ENCODE data around the gene PPP3CA.

DNA sequence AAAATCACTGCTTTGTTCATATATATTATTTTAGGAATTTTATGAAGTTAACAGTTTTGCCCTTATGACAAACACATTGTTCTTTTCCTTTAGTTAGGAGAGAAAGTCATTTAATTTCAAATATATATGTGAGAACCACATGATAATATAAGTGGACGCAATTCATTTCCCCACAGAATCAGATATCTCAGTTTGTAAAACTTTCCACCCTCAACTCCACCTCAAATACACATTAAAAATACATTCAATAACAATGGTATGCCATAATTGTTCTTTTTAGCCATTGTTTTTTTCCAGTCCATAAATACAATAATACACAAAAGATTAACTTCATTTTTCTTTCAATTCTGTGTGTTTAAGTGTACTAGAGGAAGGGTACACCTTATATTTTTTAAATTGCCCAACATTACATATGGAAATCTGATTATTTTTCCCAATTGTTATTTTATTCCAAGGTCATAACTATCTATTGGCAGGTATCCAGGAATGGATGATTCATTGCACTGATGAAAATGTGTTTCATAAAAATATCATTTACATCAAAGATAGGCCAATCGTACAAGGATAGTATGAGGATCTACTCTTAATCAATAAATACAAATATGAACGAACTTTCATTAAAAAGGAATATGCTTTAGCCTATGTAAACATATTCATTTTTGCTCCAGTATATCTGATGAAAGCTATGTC, 125.0 kb downstream of the PPP3CA start:
- TF ChIP-seq, protein P1, sequence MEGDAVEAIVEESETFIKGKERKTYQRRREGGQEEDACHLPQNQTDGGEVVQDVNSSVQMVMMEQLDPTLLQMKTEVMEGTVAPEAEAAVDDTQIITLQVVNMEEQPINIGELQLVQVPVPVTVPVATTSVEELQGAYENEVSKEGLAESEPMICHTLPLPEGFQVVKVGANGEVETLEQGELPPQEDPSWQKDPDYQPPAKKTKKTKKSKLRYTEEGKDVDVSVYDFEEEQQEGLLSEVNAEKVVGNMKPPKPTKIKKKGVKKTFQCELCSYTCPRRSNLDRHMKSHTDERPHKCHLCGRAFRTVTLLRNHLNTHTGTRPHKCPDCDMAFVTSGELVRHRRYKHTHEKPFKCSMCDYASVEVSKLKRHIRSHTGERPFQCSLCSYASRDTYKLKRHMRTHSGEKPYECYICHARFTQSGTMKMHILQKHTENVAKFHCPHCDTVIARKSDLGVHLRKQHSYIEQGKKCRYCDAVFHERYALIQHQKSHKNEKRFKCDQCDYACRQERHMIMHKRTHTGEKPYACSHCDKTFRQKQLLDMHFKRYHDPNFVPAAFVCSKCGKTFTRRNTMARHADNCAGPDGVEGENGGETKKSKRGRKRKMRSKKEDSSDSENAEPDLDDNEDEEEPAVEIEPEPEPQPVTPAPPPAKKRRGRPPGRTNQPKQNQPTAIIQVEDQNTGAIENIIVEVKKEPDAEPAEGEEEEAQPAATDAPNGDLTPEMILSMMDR (IDR thresholded peaks at IDR 0.05): no peak
- TF ChIP-seq EP300 (IDR thresholded peaks at IDR 0.05): no peak

Measured in tibial nerve (tissue), 4 donors.